Loucy (cell line): Measurements from ENCODE around the gene MRPS10.

Experiments used
- EZH2phosphoT487 ChIP-seq: fragments of 200-600 bp; IDR thresholded peaks from 2 replicates; pipeline ENCODE4 v1.6.1; 2018; ENCODE audit warnings: antibody characterized with exemption, mild to moderate bottlenecking, moderate library complexity, borderline replicate concordance
- TF ChIP-seq, protein P1 (sequence below): fragments of 200-600 bp; sonication (generic); conservative IDR thresholded peaks from 2 replicates; pipeline ENCODE4 v1.5.1; 2014; ENCODE audit warnings: mild to moderate bottlenecking, antibody characterized with exemption, low read length

DNA sequence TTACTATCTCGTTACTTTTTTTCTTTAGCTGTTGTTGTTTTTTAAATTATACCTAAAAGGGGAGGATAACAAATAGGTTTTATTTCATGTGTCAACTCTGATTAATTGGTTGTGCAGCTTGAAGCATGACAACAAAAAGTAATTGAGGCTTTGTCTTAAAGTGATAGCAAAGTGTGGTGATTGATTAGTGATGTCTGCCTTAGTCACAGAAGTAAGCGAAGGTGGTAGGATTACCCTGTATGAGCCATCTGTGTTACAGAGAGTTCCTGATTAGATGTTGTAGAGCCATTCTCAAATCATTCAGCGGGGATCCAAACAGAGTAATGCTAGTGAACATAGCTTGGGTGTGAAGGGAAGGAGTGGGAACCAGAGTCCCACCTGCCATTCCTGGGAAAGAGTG, 14.4 kb upstream of the MRPS10 start:
- TF ChIP-seq, protein P1, sequence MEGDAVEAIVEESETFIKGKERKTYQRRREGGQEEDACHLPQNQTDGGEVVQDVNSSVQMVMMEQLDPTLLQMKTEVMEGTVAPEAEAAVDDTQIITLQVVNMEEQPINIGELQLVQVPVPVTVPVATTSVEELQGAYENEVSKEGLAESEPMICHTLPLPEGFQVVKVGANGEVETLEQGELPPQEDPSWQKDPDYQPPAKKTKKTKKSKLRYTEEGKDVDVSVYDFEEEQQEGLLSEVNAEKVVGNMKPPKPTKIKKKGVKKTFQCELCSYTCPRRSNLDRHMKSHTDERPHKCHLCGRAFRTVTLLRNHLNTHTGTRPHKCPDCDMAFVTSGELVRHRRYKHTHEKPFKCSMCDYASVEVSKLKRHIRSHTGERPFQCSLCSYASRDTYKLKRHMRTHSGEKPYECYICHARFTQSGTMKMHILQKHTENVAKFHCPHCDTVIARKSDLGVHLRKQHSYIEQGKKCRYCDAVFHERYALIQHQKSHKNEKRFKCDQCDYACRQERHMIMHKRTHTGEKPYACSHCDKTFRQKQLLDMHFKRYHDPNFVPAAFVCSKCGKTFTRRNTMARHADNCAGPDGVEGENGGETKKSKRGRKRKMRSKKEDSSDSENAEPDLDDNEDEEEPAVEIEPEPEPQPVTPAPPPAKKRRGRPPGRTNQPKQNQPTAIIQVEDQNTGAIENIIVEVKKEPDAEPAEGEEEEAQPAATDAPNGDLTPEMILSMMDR: no peak
- TF ChIP-seq EZH2phosphoT487: no peak
